Measurements from ENCODE around the gene PTK7.
A peak's percentile ranks its signal among the peaks of the same experiment; 100 is the strongest.
"Not testable (repeated sequence)": the region's sequence is repeated elsewhere in the genome, so short reads cannot be mapped to it uniquely, and the experiment has no call there.

PTK7 gene

DNA sequence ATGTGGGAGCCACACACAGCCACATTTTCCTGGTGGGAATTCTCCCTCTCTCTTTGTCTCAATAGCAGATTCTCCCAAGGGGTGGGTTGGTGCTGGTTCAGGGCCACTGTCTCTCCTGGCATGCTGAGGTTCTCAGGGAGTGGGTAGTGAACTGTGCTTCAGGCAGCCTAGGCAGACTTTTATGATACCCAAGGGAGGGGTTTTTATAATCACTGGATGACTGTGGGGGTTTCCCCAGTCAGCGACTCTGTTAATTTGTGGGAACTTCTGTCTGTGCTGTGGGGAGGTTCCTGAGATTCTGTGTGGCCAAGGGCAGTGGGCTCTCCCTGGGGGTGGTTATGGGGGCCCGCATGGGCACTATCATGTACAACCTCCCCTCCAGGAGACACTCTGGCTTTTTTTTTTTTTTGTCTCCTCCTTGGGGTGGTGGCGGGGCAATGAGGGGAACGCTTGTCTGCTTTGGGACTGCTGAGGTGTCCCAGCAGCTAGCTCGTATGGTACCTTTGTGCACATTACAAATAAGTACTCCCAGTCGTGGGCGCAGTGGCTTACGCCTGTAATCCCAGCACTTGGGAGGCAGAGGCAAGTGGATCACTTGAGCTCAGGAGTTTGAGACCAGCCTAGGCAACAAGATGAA lies 10.0 kb downstream of the PTK7 start:
- DNase-seq (ENCODE audit: low read depth) = peak; percentile 12

DNA sequence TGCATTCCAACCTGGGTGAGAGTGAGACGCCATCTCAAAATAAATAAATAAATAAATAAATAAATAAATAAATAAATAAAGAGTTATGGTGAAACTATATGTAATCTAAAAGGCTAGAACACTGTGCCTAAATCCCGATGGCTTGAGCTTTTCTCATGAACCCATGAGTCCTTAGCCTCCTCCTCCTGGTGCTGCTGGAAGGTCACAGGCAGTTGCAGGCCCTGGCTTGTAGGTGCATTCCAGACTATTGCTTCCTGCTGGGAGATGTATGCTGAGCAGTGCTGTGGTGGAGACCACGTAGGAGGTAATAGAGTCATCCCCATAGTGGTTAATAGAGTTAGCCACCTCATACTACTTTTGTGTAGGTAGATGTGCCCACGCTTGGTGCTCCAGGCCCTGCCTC lies 12.5 kb downstream of the PTK7 start:
- DNase-seq (ENCODE audit: low read depth) = no peak

DNA sequence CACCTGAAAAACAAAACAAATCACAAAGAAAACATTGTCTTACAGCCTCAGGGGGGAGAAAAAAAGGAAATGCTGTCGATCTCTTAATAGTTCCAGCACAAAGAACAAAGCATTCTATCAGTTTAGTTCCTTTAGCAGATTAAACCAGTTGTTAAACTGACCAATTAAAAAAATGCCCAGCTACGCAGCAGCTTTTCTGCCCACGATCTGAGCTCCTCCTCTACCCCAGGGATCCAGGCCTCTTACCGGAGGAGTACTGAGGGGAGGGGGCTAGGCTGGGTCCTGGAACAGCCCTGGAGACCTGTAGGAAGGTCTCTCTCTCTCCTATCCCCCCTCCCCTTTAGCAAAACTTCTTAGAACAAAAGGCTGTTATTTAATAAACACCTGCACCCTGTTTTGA lies 13.4 kb downstream of the PTK7 start:
- no peak for DNase-seq (ENCODE audit: low read depth)

GRCh38 chr6:43089874-43090558 lies 13.9 kb downstream of the PTK7 start:
- DNase-seq (ENCODE audit: low read depth) = no peak

GRCh38 chr6:43090559-43090956 lies 14.4 kb downstream of the PTK7 start:
- no peak for DNase-seq (ENCODE audit: low read depth)

- no peak for DNase-seq (ENCODE audit: low read depth)
Observed at GRCh38 chr6:43091020-43091419, 14.9 kb downstream of the PTK7 start.

- no peak for DNase-seq (ENCODE audit: low read depth)
Observed at GRCh38 chr6:43091436-43091991, 15.4 kb downstream of the PTK7 start.

DNA sequence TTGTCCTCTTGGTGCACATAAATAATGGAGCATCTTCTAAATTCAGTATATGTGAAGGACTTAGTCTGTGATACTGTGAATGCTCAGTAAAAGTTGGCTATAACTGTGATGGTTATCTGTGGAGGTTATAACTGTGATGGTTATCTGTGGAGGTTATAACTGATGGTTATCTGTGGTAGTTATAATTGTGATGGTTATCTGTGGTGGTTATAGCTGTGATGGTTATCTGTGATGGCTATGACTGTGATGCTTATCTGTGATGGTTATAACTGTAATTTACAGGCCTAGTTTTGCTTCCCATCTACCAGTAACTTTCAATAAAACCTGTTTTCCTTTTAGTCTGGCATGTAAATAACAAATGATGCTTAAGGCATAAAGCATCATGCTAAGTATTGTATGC lies 16.5 kb downstream of the PTK7 start:
- no peak for DNase-seq (ENCODE audit: low read depth)

GRCh38 chr6:43093436-43094289 lies 17.5 kb downstream of the PTK7 start:
- DNase-seq (ENCODE audit: low read depth) = no peak

DNA sequence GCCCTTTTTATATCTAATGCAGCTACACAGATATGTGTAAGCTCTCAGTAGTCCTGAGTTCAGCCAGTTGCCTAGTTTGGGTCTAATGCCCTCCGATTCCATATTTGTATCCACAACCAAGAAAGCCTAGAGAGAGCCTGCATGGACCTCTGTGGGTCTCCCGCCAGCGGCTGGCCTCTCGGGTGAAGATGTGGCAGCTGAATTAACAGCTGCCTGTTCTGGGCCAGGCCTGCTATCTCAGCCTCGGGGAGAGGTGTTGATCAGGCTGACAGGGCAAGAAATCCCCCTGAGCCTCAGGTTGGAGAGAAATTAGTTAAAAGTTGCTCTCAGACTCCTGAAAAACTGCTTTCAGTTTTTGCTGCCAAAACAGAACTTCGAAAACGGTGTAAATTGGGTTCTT lies 19.8 kb downstream of the PTK7 start:
- DNase-seq (ENCODE audit: low read depth) = no peak

DNA sequence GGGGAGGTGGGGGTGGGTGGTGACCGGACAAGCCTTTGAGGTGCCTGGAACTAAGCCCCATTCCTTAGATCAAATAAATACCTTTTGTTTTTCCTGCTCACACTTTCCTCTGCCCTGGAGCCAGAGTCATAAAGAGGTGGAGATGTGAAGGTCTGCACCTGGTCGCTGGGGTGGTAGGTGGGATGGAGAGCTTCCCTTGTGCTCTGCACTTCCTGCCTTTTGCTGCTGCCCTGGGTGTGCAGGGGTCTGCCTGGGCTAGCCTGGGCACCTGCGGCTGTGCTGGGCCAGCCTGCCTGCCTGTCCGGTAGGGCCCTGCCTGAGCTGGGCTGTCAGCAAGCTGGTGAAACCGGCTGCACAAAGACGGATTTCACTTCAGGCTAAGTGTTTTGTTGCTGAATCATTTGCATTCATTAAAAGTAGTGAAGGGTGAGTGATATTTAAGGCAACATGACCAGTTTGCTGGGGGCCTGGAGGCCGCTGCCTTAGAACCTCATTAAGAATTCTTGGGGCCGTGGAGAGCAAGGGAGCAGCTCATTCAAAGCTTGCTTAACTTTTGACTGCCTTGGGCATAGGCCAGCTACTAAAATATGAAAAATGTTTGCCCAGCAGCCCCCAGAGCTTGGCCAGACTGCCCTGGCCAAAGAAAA lies 20.5 kb downstream of the PTK7 start:
- no peak for DNase-seq (ENCODE audit: low read depth)

DNA sequence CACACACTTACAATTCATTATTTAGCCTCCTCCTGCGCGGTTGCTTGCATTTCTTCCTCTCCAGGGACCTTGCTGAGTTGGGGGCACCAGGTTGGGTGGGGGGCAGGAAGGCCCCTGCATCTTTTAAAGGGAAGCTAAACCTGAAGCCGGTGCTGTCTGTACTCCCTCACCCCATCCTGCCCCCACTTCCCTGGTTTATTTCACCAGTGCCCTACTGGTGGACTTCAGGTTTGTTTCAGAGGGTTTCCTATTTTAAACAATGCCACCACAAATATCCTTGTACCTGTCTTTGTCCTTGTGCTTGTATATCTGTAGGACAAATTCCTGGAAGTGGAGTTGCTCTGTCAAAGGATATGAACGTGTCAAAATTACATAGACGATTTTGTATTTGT lies 21.0 kb downstream of the PTK7 start:
- no peak for DNase-seq (ENCODE audit: low read depth)

DNA sequence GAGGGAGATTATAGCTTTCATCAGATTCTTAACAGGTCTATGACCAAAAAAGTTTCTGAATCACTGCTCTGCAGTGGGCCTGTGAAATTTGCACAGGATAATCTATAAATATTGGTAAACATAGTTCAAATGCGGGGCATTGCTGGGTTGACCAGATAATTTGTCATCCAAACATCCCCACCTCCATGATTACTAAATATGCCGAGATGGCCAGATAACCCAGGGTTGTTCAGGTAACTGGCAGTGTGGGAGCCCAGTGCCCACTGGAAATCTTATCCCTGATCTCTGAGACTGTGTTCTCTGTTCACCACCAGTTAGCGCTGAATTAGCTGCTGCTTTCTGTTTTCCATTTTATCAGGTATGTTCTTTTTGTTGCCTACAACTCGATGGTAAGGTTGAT lies 21.4 kb downstream of the PTK7 start:
- no peak for DNase-seq (ENCODE audit: low read depth)

- no peak for DNase-seq (ENCODE audit: low read depth)
Observed at GRCh38 chr6:43101497-43101896, 25.4 kb downstream of the PTK7 start.

- no peak for DNase-seq (ENCODE audit: low read depth)
Observed at GRCh38 chr6:43103253-43103876, 27.3 kb downstream of the PTK7 start.

- DNase-seq (ENCODE audit: low read depth) = no peak
Observed at GRCh38 chr6:43105538-43106222, 29.6 kb downstream of the PTK7 start.

- DNase-seq (ENCODE audit: low read depth) = no peak
Observed at GRCh38 chr6:43107344-43108062, 31.4 kb downstream of the PTK7 start.

- DNase-seq (ENCODE audit: low read depth) = no peak
Observed at GRCh38 chr6:43113431-43114260, 37.5 kb downstream of the PTK7 start.

DNA sequence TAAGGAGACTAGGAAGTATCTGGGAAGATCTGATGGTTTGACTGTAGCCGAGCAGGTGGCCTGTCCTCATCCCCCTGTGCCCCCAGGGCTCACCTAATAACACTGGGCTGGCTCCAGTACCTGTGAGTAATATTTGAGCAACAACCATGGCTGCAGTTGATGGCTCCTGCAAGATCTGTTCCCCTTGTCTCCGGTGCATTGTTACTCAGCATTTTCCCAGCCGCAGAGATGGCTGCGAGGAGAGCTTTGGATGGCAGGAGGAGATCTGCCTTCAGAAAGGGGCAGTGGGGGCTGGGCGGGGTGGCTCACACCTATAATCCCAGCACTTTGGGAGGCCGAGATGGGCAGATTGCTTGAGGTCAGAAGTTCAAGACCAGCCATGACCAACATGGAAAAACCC lies 39.3 kb downstream of the PTK7 start:
- DNase-seq (ENCODE audit: low read depth) = no peak

- not testable (repeated sequence) for DNase-seq (ENCODE audit: low read depth)
Observed at GRCh38 chr6:43117466-43117865, 41.4 kb downstream of the PTK7 start.

All from activated T-cell treated with anti-CD3 and anti-CD28 coated beads for 48 hours (primary cell).